Astrocyte of the spinal cord (primary cell): Measurements from ENCODE around the gene TAGLN3.

Source experiments
- DNase-seq: peaks from one replicate; pipeline ENCODE4 v3.0.0; 2011; ENCODE audit warnings: low read depth, low spot score
- H3K4me3 ChIP-seq: 2 replicates; pipeline ENCODE4 v1.5.1; 2011; ENCODE audit warnings: low read depth, mild to moderate bottlenecking, low read length, moderate library complexity
- in situ Hi-C: cut with HindIII; loops from 2 replicates; pipeline ENCODE4 v1.10.0; 2017; ENCODE audit warnings: low sequenced_read_pairs
- TF ChIP-seq, protein P1 (sequence below): IDR thresholded peaks from 2 replicates; pipeline ENCODE4 v1.5.1; 2012; ENCODE audit warnings: low read depth, mild to moderate bottlenecking, low read length, inconsistent platforms

Gene TAGLN3

GRCh38 chr3:112013058-112013783, 14.5 kb downstream of the TAGLN3 start:
- DNase-seq: peak; percentile 76
- no peak overlapping the region for H3K4me3 ChIP-seq
- TF ChIP-seq, protein P1, sequence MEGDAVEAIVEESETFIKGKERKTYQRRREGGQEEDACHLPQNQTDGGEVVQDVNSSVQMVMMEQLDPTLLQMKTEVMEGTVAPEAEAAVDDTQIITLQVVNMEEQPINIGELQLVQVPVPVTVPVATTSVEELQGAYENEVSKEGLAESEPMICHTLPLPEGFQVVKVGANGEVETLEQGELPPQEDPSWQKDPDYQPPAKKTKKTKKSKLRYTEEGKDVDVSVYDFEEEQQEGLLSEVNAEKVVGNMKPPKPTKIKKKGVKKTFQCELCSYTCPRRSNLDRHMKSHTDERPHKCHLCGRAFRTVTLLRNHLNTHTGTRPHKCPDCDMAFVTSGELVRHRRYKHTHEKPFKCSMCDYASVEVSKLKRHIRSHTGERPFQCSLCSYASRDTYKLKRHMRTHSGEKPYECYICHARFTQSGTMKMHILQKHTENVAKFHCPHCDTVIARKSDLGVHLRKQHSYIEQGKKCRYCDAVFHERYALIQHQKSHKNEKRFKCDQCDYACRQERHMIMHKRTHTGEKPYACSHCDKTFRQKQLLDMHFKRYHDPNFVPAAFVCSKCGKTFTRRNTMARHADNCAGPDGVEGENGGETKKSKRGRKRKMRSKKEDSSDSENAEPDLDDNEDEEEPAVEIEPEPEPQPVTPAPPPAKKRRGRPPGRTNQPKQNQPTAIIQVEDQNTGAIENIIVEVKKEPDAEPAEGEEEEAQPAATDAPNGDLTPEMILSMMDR: peak; percentile 81
- in situ Hi-C loops: no loop called here

GRCh38 chr3:112013784-112014143, 15.0 kb downstream of the TAGLN3 start:
- TF ChIP-seq, protein P1: no peak
- in situ Hi-C loops: no loop called here
- DNase-seq: no peak
- H3K4me3 ChIP-seq: no peak overlapping the region

DNA sequence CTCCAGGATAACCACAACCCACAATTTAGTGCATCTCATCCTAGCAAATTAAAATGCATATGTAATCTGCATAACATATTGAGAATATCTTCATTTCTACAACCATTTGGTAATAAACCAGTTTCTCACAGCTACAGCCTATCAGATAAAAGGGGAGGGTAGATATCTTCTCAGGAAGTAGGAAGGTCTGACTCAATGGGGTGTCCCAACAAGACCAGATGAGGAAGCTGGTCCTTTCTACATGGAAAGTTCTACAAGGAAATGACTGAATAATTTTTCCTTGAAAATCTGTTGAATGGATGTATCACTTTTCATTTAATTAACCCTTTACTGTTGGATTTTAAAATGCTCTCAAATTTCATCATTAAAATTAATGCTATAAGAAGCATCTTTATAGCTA, 18.4 kb downstream of the TAGLN3 start:
- in situ Hi-C loops: no loop called here
- H3K4me3 ChIP-seq: no peak overlapping the region
- TF ChIP-seq, protein P1: no peak
- no peak for DNase-seq

GRCh38 chr3:112018712-112019111, 20.0 kb downstream of the TAGLN3 start:
- TF ChIP-seq, protein P1: no peak
- in situ Hi-C loops: no loop called here
- no peak for DNase-seq
- no peak overlapping the region for H3K4me3 ChIP-seq

DNA sequence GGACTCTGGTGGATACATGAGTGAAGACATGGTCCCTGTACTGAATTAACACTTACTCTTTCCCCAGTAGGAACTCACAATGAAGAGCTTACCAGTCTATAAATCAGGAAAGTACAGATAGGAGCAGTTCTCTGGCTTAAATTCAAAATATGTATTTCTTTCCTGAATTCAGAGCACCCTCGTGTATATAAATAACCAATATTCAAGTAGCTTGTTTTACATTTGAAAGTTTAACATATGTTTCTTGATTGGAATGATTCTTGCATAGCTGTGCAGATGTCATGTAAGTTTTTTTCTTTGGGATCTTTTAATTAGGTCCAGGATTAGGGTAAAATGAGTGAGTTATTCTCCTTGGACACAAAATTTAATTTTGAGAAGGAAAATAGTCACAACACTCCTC, 21.0 kb downstream of the TAGLN3 start:
- no peak for DNase-seq
- H3K4me3 ChIP-seq: no peak overlapping the region
- TF ChIP-seq, protein P1: no peak
- in situ Hi-C loops: no loop called here

- H3K4me3 ChIP-seq: no peak overlapping the region
- no peak for DNase-seq
- TF ChIP-seq, protein P1: no peak
- in situ Hi-C loops: no loop called here
These were observed 22.0 kb downstream of the TAGLN3 start for GRCh38 chr3:112020674-112021085.
